C4-2B (cell line): ENCODE results near the gene SFSWAP.

Experiments
- H3K27ac ChIP-seq: fragments of 450-650 bp; 2 replicates; pipeline ENCODE4 v1.5.1; 2017
- CTCF ChIP-seq: fragments of 450-650 bp; conservative IDR thresholded peaks from 2 replicates; pipeline ENCODE4 v1.5.1; 2017; ENCODE audit warnings: mild to moderate bottlenecking
- ZFX ChIP-seq: fragments of 450-650 bp; IDR thresholded peaks from 2 replicates; pipeline ENCODE4 v1.6.1; 2017

The SFSWAP gene

GRCh38 chr12:131832321-131833231 lies 121.7 kb downstream of the SFSWAP start:
- TF ChIP-seq ZFX, result no peak
- no peak for TF ChIP-seq CTCF
- no peak overlapping the region for H3K27ac ChIP-seq

GRCh38 chr12:131833288-131833895 lies 122.5 kb downstream of the SFSWAP start:
- no peak overlapping the region for H3K27ac ChIP-seq
- TF ChIP-seq ZFX, result no peak
- TF ChIP-seq CTCF, result no peak

- TF ChIP-seq ZFX, result no peak
- TF ChIP-seq CTCF, result peak; percentile 38
- no peak overlapping the region for H3K27ac ChIP-seq
Measured at GRCh38 chr12:131833896-131834641, 123.2 kb downstream of the SFSWAP start.

DNA sequence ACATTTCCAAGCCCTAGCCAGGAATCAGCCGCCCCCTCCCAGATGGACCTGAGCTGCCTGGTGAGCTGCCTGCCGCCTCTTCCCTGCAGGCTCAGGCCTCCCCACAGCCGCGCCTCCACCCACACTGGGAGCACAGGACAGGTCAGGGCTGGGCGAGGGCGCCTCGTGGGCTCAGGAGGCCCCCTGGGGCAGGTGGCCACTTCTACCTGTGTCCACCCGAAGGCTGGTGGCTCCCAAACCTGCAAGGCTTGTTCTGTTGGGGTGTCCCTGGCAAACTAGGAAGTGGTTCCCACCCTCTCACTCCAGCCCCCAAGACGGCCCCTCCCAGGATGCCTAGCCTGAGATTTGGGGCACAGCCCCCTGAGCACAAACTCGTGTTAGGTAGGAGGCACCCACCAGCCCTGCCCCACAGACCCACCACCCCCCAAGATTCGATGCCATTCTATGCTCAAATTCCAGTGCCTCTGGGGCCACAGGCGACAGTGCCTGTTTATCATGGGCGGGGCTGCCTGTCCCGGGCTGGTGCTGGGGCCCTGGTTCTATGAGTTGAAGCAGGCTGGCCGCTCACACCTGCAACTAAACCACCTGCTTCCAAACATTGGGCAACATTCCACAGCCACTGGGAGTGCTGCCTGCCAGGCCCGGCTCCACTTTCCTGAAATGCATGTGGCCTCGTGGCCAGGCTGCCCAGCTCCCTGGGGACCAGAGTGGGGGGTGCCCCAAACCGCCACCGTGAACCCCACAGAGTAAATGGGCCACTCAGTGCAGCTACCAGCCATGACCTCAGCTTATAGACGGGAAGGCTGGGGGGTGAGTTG lies 124.1 kb downstream of the SFSWAP start:
- H3K27ac ChIP-seq, result no peak overlapping the region

GRCh38 chr12:131835616-131836171 lies 124.8 kb downstream of the SFSWAP start:
- no peak for TF ChIP-seq CTCF
- H3K27ac ChIP-seq, result no peak overlapping the region

More for the DNA sequence above, 124.1 kb downstream of the SFSWAP start:
- TF ChIP-seq CTCF (no peak), ZFX (no peak)

DNA sequence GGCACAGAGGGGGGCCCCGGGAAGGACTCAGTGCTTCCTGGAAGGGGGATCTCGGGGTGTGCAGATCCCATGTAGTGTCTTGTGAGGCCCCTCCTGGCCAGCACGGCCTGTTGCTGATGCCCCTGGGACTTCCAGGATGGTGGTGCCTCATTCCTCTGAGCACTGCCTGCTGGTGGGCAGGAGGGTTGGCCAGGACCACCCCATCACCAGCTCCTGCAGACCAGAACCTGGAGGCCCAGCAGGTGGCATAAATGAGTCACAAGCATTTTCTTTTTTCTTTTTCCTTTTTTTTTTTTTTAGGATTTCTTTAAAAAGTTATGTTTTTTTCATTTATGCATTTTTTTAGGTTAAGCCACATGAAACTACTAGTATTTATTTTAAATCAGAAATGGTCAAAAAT lies 125.3 kb downstream of the SFSWAP start:
- H3K27ac ChIP-seq, result no peak overlapping the region
- TF ChIP-seq ZFX (no peak), CTCF (no peak; the same call in 1 of the 2 replicates)
